Measurements from ENCODE around the gene TP53INP2. TPM values are rescaled to one million over a fixed set of nuclear protein-coding genes. Genes with fewer than 3 reads are reported as not detected.

The TP53INP2 gene
- total and polyA plus RNA-seq, 2 of the 13 experiments (the other 11 are each of a cell fraction or from before 2014, with no cell fraction given): 5.2 to 18.8 TPM

GRCh38 chr20:34762031-34762555, 57.9 kb downstream of the TP53INP2 start:
- no peaks in the 10 kb centered on the region for H3K9me3 ChIP-seq (ENCODE audit: low read length)
- H2AFZ ChIP-seq (ENCODE audit: low read length): no peak overlapping the region
- H3K27me3 ChIP-seq (ENCODE audit: control insufficient read depth in 1 of 2, insufficient read depth in 2 of 2, low read length in 2 of 2): no peaks in the 10 kb centered on the region
- FAIRE-seq (no peak), DNase-seq (ENCODE audit: low spot score) (no peak), ATAC-seq (no peak)
- no peaks in the 10 kb centered on the region for H3K79me2 ChIP-seq (ENCODE audit: insufficient read depth, low read length)
- no TSS peak for BruUV-seq (replicated peaks)
- no peak overlapping the region for H3K27ac ChIP-seq (ENCODE audit: extremely low read length, insufficient read depth, low read length)
- 0% methylated on average over 1 of the region's 1 CpG for WGBS (ENCODE audit: low lambda C conversion rate)
- TF ChIP-seq ZFP82 (CRISPR knock-in tag; IDR thresholded peaks at IDR 0.05; ENCODE audit: borderline replicate concordance): no peak
- TF ChIP-seq LCORL (IDR thresholded peaks at IDR 0.05): no peak
- TF ChIP-seq LCORL (CRISPR knock-in tag; IDR thresholded peaks at IDR 0.05): no peak
- no peak for TF ChIP-seq PAXIP1 (CRISPR knock-in tag; conservative IDR thresholded peaks at IDR 0.05)
- TF ChIP-seq FOXP1 (IDR thresholded peaks at IDR 0.05): 0 out of 2 replicates have a peak, but pooled peaks have one; percentile 5
- no peak for TF ChIP-seq FOXP1 (CRISPR knock-in tag; IDR thresholded peaks at IDR 0.05)
- no peak for TF ChIP-seq PCBP1 (IDR thresholded peaks at IDR 0.05; ENCODE audit: borderline replicate concordance, low read depth, low read length)
- no peak for TF ChIP-seq ZNF275 (CRISPR knock-in tag; IDR thresholded peaks at IDR 0.05; ENCODE audit: borderline replicate concordance)
- ChIA-PET POLR2A (no interaction called here), CTCF (ENCODE audit: low intra/inter-chr PET ratio, low total read pairs) (no interaction called here)
- intact Hi-C loops (cut with micrococcal nuclease; ENCODE audit: unreplicated experiment) (loop anchor here (10.0 kb wide), 1 partner anchor 57 kb away; the partner anchor contains the start of gene TP53INP2), in situ Hi-C loops (cut with HindIII; ENCODE audit: extremely low pct_ligation_motif_present, low pct_unique_long_range_greater_than_20kb) (no loop called here)
- no peak overlapping the region for H3K9ac ChIP-seq (ENCODE audit: insufficient read depth, low read depth, low read length)
- H3K36me3 ChIP-seq (replicated peaks in 1 of 2; ENCODE audit: control insufficient read depth in 1 of 2, insufficient read depth in 2 of 2, low read length in 2 of 2): peaks cover 27 to 87% of the 10 kb centered on the region in 2 experiments
- no peak overlapping the region for H3K4me2 ChIP-seq (ENCODE audit: low read depth, low read length)
- H4K20me1 ChIP-seq (ENCODE audit: insufficient read depth, low read length): no peaks in the 10 kb centered on the region
- H3K4me3 ChIP-seq (replicated peaks in 1 of 3; ENCODE audit: insufficient read depth in 1 of 3, low read depth in 2 of 3, low read length in 3 of 3): no peak overlapping the region
- no peaks in the 10 kb centered on the region for H3K4me1 ChIP-seq (ENCODE audit: insufficient read depth, low read length)

Small RNAs within 50 kb of the gene (small RNA-seq; reads per million reads assigned to genes)
- gene AL118520.1 (ENCODE audit: insufficient read depth in 2 of 3, insufficient read length in 3 of 3, low read depth in 2 of 3, low replicate concordance in 1 of 3): 0 reads per million in 3 experiments

Other genes with a start within 250 kb of the TP53INP2 start
- 140 and 151 TPM in 2 replicates for gene DYNLRB1, start 187.9 kb upstream of the TP53INP2 start, total RNA-seq (2016; rRNA removed; fragmentation: Illumina TruSeq; extraction: Trizol)
- 244 and 285 TPM in 2 replicates for gene DYNLRB1, start 187.9 kb upstream of the TP53INP2 start, polyA plus RNA-seq (2011; rRNA removed)
- not detected in 2 replicates for gene MAP1LC3A, start 145.6 kb upstream of the TP53INP2 start, total RNA-seq (2016; rRNA removed; fragmentation: Illumina TruSeq; extraction: Trizol)
- not detected in 2 replicates for gene MAP1LC3A, start 145.6 kb upstream of the TP53INP2 start, polyA plus RNA-seq (2011; rRNA removed)
- 27.1 and 45.5 TPM in 2 replicates for gene PIGU, start 27.3 kb upstream of the TP53INP2 start, total RNA-seq (2016; rRNA removed; fragmentation: Illumina TruSeq; extraction: Trizol)
- 175 and 231 TPM in 2 replicates for gene PIGU, start 27.3 kb upstream of the TP53INP2 start, polyA plus RNA-seq (2011; rRNA removed)
- gene NCOA6, start 121.3 kb downstream of the TP53INP2 start, total RNA-seq (2016; rRNA removed; fragmentation: Illumina TruSeq; extraction: Trizol): 11.2 and 27.2 TPM in 2 replicates
- gene NCOA6, start 121.3 kb downstream of the TP53INP2 start, polyA plus RNA-seq (2011; rRNA removed): 28.6 and 29.3 TPM in 2 replicates
- gene GGT7, start 168.5 kb downstream of the TP53INP2 start, total RNA-seq (2016; rRNA removed; fragmentation: Illumina TruSeq; extraction: Trizol): 1.9 and 6.6 TPM in 2 replicates
- gene GGT7, start 168.5 kb downstream of the TP53INP2 start, polyA plus RNA-seq (2011; rRNA removed): 23.0 and 35.3 TPM in 2 replicates
- 89.7 and 91.7 TPM in 2 replicates for gene ACSS2, start 172.3 kb downstream of the TP53INP2 start, total RNA-seq (2016; rRNA removed; fragmentation: Illumina TruSeq; extraction: Trizol)
- 72.8 and 120 TPM in 2 replicates for gene ACSS2, start 172.3 kb downstream of the TP53INP2 start, polyA plus RNA-seq (2011; rRNA removed)